Fibroblast of skin of back (primary cell): Measurements from ENCODE around the gene APCDD1L. TPM values are rescaled to one million over a fixed set of nuclear protein-coding genes. Genes with fewer than 3 reads are reported as not detected.

ENCODE experiments used
- DNase-seq: peaks from one replicate; pipeline ENCODE4 v3.0.0-alpha.2; 2013
- polyA plus RNA-seq, 2 experiments: library from polyadenylated mRNA; unstranded; fragments of 120-200 nt; gene quantifications; one replicate each; pipeline ENCODE4 v1.2.1, GENCODE V29; 2013; ENCODE audit not compliant: insufficient read length in 2 of 2

APCDD1L gene
- polyA plus RNA-seq (2013, experiment 1 of 2; ENCODE audit: insufficient read length), result 4.6 TPM
- polyA plus RNA-seq (2013, experiment 2 of 2; ENCODE audit: insufficient read length), result 2.5 TPM

DNA sequence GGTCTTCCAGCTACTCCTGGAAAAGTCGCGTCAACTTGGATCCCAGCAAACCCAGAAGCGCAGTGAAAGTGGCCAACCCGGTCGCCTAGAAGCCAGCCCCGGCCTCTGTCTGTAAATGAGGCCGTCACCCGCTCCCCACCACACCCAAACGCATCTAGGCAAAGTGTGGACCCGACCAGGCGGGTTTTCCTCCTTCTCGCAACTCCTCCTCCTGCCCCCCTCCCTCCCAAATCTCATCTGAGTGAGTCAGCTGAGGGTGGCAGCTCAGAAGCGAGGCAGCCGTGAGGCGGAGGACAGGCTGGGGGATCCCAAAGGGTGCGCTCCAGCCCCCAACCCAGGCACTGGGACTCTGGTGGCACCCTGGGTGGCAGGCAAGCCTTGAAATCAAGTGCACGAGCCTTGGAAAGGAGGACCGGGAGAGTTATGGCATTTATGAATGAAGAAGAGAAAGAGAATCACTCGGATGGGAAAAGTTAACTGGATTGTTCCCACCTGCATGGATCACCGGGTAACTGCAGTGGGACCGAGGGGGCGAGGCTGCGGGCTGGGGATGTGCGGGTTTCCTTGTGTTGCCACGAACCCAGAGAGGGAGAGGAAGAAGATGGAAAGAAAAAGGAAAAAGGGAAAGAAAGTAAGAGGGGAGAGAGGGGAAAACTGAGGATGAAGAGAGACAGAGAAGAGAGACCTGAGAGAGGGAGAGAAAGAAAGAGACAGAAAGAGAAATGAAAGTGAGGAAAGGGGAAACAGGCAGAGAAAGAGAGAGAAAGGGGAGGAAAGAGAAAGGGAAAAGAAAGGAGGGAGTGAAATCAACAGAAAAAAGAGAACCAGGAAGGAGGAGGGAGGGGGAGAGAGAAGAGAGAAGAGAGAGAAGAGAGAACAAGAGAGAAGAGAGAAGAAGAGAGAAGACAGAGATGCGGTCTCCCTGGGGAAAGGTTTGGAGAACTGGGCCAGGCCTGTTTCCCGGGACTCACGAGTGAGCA lies at the start of gene APCDD1L:
TSS of gene APCDD1L (minus strand) at position 167 of the 980 bp plus-strand sequence. CDS start 692 bp downstream, outside the sequence.
- DNase-seq, result peak; percentile 71

DNA sequence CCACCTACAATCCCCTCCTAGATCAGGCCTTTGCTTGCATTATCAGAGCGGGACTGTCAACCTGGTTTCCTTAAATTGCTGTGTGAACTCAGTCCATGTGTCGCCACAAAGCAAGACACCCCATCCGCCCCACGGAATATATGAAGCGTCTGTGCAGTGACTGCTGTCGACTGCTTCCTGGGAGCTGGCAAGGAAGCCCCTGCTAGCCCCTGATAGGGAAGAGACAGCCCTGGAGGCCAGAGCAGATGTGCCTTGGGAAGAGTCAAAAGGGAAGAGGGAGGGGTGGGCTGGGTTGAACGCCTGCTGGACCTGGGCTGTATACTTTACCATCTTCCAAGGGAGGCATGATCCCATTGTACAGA lies 44.1 kb upstream of the APCDD1L start:
- no peak for DNase-seq

DNA sequence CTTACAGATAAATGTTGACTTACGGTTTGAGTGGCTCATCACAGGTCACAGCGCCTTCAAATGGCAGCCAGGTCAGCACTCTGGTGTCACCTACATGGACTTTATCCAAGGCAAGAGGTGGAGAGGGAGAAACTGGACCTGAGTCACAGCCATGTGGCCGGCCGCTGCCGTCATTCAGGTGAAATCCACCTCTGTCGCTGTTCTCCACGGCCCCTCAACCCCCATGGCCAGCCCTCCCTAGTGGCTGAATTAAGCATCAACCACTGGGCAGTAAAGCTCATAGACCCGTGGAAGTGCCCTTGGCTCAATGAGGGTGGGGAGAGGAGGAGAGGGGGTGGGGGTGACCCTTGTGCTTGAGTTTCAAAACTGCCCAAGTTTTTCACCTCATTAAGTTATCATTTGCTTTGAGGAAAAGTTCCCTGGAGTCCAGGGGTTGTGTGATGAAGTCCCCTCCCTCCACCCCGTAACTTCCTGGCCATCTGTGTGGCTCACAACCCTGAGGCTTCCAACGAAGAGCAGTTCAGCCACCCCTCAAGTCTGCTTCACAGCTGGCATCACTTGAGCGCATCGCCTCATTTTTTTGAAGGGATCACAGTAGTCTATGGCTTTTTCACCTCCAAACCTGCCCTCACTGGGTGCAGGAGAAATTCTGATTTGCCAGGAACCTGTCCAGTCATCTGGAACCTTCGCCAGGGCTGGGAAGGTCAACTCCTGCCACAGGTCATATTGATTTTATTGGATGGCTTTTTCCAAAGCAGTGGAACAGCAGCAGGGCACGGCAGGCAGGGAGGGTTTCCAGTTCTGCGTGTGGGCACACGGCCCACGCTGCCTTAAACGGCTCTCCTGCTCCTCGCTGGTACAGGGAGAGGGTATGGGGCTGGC lies 43.5 kb upstream of the APCDD1L start:
- DNase-seq, result no peak

DNA sequence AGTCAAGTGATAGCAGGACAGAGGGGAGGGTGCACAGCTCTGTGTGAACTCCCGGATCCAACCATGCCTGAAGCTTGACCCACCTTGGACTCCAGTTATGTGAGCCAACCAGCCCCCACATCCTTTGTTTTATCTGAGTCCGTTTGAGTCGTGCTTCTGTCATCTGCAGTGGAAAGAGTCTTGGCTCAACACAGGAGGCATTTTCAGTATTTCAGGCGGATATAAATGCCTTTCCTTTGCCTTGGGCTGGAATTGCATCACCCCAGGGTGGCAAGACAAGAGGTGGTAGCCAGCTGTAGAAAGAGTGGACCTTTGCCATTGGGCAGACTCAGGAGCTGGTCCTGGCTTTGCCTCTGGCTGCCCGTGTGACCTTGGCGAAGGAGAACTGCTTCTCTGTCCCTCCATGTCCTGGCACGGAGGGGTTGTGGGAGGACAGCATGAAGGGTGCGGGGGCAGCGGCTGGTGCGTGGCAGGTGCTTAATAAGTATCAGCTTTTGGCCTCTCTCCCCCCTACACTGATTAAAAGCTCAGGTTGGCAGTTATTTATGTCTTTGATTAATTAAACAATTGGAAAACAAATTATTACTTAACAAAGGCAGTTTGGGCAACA lies 42.6 kb upstream of the APCDD1L start:
- DNase-seq, result peak; percentile 68

DNA sequence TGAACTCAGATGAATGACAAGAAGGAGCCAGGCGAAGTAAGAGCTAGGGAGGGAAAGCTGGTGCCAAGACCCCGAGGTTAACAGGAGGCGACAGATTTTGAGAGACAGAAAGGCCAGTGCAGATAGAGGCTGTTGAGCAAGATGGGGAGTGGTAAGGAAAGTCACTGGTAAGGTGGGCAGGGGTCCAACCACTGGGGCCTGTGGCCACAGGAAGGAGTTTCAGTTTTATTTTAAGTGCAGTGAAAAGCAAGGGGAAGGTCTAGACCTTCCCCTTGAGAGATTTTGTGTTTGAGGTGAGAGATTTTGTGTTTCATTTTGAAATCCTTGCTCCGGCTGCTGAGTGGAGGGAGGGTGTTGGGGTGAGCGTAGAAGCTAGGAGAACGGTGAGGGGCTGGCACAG lies 41.8 kb upstream of the APCDD1L start:
- no peak for DNase-seq

DNA sequence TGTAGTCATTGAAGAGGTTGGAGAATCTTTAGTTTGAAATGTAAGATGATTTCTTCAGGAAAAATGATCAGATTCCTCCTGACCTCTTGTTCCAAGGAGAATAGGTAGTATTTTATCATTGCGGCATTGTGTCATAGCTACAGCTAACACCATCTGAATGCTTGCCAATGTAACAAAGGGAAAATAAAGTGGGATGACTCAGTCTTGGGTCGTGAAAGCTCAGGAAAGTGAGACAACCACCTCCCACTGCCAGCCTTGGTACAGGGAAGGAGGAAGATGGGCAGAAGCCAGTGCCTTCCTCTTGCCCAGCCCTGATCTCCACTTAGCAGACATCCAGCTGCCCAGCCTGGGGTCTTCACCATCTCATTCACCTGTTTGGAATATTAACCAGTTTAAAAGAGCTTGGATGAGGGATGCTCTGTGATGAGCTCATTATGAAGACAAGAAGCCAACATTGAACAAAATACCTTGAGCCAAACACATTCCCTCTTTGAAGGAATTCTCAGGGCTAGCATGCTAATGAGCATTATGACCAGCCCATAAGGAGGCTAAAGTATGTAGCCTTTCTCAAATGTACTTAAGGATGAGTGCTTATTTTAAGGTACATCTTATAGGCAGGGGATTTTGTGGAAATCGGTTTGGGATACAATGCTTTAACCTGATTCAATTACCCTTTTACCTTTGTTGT lies 40.0 kb upstream of the APCDD1L start:
- DNase-seq, result peak; percentile 78

DNA sequence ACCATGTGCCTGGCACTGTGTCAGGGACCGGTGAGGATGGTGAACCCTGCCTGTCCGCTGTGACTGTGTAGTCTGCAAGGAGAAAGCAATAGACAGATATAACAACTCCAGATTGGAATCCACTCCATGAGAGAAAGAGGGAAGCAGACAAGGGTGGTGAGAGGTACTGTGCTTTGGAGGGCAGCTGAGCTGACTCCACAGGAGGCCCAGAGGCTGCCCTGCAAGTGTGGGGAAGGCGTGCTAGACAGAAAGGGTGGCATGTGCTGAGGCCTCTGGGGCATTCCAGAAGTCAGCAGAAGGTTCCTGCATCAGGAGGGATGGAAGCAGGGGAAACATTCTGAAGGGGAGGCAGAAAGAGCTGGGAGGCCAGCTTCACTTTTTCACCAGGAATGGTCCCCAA lies 39.3 kb upstream of the APCDD1L start:
- no peak for DNase-seq

DNA sequence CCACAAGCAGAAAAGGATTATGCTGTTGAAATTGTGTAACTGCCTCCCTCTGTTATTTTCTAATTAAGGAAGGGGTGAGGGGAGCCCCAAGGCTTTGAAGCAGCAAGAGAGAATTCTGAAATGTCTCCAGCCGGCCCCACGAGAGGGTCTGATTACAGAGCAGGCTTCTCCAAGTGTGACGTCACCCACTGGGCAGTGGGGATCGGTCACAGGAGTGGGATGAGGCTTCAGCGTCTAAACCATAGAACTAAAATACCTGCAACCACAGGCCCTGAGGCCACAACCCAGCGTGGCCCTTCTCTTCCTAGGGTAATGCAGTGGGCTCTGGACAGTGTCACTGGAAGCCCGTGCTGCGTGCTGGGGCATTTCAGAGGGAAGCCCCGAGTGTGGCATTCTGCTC lies 38.6 kb upstream of the APCDD1L start:
- DNase-seq, result peak; percentile 35

DNA sequence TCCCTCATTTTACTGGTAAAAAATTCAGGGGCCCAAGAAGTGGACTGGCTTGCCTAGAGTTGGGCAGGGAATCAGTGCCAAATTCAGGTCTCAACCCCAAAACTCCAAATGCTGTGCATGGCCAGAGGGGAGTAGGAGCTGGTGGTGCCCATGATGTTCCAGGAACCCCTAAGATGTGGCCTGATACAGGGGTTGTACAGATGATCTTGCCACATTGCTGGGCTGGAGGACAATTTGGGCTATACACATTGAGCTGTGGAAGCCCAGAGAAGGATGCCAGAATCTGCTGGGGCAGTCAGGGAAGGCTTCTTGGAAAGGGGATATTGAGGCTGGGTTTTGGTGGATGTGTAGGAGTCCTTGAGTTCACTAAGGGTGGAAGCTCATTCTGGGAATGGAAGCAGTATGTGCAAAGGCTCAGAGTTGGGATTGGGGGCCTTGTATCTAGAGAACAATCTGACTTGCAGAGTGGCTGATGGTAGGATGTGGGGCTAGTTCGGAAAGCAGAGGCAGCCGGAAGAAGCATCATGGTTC lies 38.0 kb upstream of the APCDD1L start:
- no peak for DNase-seq

DNA sequence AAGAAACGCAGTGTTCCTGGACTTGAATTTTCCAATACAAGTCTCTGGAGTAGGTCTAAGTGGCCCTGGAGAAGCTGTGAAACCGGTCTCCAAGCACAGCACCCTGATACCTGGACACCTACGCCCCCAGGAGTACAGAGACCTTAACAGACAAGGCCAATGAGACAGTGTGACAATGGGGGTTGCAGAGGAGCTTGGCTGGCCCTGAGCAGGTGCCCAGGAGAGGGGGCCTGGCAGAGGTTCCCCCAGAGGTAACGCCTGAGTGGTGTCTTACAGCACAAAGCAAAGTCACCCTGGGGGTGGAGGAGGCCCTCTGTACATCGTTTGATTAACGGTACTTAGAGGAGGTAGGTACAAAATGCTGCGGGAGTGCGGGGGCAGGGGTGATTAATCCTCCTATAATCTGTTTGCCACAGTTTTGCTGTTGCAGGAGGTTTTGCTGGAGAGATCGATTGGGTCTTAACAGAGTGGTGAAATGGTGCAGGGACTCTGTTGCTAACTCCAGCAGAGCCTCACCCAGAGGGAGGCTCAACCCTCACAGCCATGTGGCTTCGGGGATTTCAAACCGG lies 37.3 kb upstream of the APCDD1L start:
- DNase-seq, result no peak

DNA sequence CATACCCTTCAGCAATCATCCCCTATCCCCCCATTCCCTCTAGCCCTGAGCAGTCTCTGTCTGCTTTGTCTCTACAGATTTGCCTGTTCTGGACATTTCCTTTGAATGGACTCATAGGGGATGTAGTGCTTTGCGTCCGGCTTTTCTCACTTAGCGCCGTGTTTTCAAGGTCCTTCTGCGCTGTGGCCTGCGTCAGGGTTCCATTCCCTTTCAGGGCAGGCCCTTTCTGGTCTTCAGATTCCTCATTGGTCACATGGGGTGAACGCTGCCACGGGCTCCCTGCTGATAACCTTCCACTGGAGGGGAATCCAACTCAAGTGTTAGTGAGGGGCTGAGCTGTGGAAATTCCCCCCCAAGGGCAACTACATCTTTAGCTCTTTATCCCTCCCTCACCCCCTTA lies 36.4 kb upstream of the APCDD1L start:
- DNase-seq, result no peak

DNA sequence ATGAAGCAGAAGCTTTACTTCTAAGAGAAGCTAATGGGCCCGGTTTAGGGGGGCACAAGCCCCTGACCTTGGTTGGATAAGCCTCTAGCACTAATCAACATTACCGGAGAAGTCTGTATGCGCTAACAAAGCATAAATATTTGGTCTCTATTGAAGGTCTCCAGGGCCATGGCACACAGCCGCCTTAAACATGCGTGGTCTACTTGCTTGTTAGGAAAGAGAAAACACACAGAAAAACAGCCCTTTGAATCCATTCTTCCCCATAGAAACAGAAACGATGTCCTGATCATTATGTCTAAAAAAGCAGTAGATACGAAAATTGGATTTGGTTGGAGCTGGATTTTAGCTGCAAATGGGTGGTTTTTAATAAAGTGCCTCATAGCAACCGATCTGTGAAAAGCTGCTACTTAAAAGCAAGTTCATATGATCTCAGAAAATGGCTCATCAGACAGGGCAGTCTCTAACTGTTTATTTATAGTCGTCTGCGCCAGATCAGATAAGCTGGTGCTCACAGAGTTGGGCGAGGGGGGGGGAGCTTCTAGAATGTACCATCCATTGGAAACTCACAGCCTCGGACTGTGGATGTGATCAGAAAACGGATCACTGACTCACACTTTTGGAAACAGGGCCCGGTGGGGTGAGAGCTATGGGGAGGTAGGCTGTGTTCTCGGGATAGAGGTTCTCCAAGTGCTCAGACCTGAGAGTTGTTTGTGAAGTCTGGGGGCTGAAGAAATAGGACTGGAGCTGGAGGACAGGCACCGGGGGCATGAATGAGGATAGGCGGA lies 35.3 kb upstream of the APCDD1L start:
- peak; percentile 61 for DNase-seq

DNA sequence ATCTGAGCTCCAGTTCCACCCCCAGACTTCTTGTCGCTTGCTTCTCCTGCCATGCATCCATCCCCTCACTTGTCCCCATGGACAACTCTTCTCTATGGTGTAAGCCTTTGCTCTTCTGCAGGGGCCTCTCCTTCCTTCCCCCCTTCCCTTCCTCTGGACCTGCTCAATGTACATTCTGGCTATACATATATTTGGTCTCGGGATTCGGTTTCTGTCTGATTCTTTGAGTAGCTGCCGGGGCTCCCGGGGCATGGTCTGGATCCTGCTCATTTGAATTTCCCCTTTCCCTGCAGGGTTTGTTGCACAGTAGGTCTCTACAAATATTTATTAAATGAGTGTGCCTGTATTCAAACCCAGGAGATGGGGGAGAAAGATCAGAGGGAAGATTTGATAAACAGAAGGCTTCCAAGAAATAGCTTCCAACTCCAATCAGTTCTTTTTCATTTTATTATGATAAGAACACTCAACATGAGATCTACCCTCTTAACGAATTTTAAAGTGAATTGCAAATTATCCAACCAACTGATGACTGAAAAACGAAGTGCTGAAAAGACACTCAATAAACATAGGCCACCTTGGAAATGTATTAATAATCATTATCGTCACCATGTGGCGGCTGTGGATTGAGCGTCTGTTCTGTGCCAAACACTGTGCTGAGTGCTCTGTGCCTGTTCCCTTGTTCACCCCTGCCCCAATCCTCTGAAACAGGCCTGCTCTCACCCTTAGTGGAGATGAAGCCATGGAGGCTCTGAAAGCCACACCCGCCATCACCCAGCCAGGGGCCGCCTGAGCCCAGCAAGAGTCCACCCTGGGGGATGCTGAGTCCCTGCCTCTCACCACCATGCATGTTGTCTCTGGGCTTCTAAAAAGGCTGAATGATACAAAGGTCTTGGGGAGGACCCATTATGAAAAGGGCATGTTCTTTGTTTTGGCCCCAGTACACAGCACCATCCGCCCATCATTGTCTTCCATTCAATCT lies 34.3 kb upstream of the APCDD1L start:
- DNase-seq, result no peak

DNA sequence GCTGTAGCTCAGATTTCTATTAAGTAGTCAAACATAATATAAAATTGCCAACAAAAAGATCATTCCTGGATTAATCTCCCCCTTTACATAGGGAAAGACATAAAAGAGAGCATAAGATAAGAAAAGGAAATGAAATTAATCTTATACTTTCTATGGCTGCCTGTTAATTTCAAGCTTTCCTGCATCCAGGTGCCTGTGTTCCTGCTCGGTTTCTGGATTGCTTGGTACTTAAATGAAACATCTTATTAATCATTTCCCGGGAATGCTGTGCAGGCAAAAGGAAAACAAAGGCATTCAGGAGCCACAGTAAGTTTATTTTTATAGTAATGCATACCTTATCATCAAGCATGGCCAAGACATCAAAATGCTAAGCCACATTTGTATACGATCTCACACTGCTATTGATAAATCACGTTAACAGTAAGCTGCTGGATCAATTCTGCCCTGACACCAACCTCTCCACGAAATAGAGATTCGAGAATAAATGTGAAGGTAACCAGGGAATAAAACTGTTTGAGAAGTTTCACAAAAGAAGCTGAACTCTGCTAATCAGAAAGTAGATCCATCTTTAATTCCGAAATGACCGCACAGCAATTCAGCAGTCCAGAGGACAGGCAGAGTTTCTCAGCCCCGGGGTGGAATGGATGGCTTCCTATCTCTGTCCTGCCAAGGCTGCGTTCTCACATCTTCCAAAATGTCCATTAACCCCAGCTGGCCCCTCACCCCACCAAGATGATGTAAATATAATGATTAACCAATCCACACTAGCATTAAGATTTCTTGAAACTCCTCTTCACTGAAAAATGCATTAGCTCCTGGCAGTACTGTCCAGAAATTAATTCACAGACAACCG lies 32.6 kb upstream of the APCDD1L start:
- DNase-seq, result peak; percentile 70

DNA sequence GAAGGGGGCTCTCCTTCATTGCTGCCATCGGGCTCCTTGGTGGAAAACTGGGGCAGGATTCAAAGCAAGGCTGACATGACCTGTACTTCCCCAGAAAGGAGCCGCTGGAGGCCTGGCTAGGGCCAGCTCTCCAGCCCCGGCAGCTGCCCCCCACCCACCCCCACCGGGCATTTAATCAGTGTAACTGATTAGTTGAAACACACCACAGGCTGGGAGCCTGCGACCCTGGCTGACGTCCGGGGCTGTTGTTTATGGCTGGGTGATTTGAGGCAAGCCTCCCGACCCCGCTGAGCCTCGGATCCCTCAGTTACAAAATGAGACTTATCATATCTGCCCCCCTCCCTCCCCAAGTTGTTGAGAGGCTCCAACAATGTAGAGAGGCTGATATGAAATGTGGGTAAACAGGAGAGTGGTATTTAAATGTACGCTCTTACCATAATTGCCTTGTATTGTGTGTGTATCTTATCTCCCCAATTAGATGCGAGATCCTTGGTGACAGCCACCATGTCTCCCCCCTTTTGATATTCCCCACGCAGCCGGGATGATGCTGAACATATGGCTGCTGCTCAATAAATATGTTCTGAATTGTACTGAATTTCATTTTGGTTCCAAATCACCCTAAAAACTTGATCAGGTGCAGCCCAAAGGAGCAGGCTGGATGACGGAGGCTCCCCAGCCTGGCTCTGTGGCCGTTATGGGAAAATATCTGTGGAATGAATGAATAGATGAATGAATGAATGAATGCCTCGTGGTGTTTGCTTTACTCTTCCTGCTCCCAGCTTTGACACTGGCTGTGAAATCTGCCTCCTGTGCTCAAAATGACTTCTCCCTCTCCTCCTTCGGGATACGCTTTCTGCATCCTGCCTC lies 31.8 kb upstream of the APCDD1L start:
- no peak for DNase-seq

DNA sequence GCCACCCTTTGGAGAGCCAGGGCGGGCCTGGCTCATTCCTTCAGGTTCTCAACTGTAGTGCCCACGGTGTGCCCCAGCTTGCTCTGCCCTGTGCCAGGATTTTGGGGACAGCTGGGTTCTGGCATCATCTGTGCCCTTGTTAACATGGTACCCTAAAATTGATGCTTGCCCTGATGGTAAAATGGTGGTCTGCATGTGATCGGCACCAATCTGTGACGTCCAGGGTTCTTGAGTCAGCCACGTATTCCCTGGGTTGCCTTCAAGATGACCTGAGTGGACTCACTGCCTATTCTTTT lies 31.2 kb upstream of the APCDD1L start:
- no peak for DNase-seq

DNA sequence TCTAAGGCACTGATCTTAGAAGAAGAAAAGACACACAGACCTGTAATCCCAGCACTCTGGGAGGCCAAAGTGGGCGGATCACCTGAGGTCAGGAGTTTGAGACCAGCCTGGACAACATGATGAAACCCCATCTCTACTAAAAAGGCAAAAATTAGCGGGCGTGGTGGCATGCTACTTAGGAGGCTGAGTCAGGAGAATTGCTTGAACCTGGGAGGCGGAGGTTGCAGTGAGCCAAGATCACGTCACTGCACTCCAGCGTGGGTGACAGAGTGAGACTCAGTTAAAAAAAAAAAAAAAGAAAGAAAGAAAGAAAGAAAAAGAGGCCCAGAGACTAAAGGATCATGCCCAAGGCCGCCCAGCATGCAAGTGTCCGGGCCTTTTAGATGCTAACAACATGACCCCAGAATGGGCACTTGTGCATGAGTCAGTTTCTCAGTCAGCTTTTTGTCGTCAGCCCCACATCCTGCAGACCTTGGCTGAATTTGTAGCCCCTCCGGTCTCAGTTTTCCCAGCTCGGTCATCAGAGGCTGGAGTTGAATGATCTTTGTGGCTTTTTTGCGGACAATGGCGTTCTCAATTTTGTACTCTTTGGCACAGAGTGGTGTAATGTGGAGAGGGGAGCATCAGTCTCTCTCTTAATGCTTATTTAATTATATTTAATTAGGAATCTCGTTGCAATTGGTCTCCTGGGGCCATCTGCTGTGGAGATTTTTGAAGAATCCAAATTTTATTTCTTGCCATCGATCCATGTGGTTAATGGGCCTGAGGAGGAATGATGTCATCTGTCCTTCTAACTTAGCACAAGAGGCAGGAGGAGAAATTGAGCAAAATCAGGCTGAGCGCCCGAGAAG lies 30.6 kb upstream of the APCDD1L start:
- no peak for DNase-seq
